CD4-positive, alpha-beta T cell treated with Interferon alpha-2 for 1 hour (primary cell): ENCODE measurements around the gene CHURC1.
"Not testable (repeated sequence)": the region's sequence is repeated elsewhere in the genome, so short reads cannot be mapped to it uniquely, and the experiment has no call there.

Experiments used
- DNase-seq, 2 donors: peaks; one replicate each; pipeline ENCODE4 v3.0.0-alpha.2; 2020 to 2022

CHURC1 gene

DNA sequence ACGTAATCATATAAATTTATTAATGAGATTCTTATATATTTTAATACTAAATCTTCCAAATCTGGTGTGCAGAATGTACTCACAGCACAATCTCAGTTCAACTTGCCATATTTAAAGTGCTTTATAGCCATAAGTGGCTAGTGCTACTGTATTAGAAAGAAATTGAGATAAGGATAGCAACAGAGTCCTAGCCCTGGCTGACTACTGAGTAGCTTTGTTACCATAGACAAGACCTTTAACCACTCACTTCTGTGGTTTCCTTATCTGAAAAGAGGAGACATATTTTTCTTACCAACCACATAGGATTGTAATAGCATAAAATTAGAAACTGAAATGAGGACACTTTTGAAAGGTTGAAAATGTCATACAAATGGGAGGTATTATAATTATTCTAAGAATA, 2.0 kb upstream of the CHURC1 start:
- no peak for DNase-seq

- DNase-seq: not testable (repeated sequence)
These were observed 778 bp upstream of the CHURC1 start for GRCh38 chr14:64913477-64913876.

- DNase-seq: no peak
These were observed 772 bp downstream of the CHURC1 start for GRCh38 chr14:64915029-64915424.

GRCh38 chr14:64915797-64916196, 1.5 kb downstream of the CHURC1 start:
- DNase-seq: peak in 1 of 2 donors; percentile 5

GRCh38 chr14:64918216-64918615, 4.0 kb downstream of the CHURC1 start:
- DNase-seq: no peak

- DNase-seq: no peak
These were observed 5.0 kb downstream of the CHURC1 start for GRCh38 chr14:64919215-64919614.

DNA sequence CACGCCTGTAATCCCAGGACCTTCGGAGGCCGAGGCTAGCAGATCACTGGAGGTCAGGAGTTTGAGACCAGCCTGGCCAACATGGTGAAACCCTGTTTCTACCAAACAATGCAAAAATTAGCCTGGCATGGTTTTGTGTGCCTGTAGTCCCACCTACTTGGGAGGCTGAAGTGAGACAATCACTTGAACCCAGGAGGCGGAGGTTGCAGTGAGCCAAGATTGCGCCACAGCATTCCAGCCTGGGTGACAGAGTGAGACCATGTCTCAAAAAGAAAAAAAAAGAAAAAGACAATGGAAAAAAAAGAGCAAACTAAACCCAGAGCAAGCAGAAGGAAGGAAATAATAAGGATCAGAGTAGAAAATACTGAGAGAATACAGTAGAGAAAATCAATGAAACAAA, 5.4 kb downstream of the CHURC1 start:
- DNase-seq: no peak

GRCh38 chr14:64920465-64920864, 6.2 kb downstream of the CHURC1 start:
- DNase-seq: no peak

DNA sequence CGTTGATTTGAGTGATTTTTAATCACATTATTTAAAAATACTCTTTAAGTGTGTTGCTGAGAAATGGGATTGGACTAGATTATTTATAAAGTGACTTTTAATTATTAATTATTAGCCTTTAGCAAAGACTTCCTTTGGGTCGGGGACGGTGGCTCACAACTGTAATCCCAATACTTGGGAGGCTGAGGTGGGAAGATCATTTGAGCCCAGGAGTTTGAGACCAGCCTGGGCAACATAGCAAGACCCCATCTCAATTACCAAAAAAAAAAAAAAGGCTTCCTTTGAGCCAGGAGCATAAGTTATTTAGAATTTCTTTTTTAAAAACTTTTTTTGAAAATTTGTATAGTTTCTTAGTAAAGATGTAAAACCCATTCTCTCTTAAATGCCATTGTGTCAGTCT, 8.8 kb downstream of the CHURC1 start:
- no peak for DNase-seq

GRCh38 chr14:64926398-64926995, 12.2 kb downstream of the CHURC1 start:
- no peak for DNase-seq

- DNase-seq: no peak
These were observed 12.8 kb downstream of the CHURC1 start for GRCh38 chr14:64927031-64927430.

DNA sequence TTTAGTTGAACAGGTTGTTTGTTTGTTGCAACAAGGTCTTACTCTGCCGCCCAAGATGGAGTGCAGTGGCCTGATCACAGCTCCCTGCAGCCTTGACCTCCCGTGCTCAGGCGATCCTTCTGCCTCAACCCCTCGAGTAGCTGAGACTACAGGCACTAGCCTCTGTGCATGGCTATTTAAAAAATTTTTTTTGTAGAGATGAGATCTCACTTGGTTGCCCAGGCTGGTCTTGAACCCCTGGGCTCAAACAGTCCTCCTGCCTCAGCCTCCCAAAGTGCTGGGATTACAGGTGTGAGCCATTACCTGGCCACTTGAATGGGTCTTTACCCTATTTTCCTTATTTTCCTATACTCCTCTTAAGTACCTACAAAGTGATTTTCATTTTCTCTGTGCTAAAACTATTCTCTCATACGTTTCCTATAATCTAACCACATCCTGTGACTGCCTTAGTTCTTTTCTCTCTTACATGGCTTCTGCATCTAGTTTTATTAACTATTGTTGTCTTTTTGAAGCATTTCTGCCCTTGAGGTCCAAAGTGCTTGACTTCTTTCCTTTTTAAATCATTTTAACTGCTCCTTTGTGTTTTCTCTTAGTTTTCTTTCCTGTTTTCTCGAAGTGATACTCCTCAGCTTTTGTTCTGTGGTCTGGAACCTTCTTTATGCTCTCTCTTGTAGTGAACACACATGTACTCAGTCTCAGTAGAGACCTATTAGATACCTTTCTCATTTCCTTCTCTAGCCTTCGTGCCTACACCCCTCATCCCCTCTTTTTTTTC, 14.2 kb downstream of the CHURC1 start:
- DNase-seq: peak in 1 of 2 donors; percentile 54

GRCh38 chr14:64929014-64929359, 14.7 kb downstream of the CHURC1 start:
- DNase-seq: no peak

GRCh38 chr14:64930085-64930843, 16.0 kb downstream of the CHURC1 start:
- no peak for DNase-seq

GRCh38 chr14:64931123-64931522, 16.9 kb downstream of the CHURC1 start:
- DNase-seq: no peak

DNA sequence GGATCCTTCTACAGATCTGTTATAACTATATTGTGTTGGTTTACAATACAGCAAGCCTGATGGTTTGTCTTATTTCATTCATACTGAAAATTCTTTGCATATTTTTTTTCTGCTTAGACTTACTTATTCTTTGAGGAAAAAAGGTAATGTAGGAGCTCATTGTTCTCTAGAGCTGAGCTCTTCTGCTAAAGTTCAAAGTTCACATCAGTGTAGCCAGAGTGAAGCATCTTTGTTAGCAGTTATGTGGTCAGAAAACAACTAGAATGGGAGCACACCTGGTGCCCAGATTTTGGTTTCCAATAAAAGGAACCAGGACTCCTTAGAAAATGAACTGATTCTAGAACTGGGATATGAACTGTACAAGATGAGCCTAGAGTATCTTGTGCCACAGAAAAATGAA, 18.0 kb downstream of the CHURC1 start:
- no peak for DNase-seq

DNA sequence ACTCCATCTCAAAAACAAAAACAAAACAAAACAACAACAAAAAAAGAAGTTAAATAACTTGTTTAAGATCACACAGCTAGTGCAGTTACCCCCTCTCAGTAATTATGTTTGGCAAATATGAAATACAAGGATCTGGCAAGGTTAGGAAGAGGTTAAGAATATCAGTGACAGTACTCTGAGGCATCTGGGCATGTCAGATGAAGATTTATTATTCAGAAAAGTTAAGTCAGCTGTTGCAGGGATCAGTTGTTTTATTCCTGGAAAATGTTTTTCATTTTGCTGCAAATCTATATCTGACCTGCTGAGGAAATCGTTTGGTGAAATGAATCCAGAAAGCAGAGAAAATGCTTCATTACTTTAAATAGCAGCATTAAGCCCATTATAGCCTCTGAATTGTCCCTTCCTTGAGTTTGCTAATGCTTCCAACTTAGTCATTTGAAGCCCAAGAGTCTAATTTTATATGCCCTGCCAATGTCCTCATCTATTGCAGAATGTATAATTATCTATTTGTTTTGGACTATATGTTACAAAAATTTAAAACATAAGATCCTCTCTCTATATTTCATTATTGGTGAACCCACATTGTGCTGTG, 20.2 kb downstream of the CHURC1 start:
- DNase-seq: no peak

- peak in 1 of 2 donors; percentile 24 for DNase-seq
These were observed 21.3 kb downstream of the CHURC1 start for GRCh38 chr14:64935508-64935907.

DNA sequence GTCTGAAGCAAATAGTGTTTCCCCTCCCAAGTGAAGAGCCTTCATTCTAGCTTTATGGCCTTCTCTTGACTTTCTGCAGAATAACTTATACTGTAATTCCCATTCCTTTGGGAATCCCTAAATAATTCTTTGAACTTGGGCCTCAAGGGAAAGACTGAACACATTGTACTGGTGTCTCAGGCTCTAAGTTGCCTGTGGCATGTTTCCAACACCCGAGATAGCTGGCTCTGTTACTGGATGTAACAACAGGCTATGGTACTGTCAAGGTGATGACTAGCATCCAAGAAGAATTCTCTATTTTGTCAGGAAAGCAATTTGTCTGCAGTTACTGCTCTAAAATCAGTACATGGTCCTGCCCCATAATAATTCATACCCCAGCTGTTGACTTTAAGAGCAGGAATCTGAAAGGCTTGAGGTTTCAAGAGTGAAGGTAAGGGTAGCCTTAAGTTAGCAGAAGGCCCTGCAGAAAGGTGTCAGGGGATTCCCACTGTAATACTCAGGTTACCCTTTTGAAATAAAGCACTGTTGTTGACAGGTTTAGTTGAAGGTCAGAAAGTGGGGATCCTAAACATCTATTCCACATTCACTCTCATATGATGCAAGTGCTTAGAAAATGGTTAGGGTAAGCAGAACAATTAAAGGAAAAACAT, 23.0 kb downstream of the CHURC1 start:
- no peak for DNase-seq

DNA sequence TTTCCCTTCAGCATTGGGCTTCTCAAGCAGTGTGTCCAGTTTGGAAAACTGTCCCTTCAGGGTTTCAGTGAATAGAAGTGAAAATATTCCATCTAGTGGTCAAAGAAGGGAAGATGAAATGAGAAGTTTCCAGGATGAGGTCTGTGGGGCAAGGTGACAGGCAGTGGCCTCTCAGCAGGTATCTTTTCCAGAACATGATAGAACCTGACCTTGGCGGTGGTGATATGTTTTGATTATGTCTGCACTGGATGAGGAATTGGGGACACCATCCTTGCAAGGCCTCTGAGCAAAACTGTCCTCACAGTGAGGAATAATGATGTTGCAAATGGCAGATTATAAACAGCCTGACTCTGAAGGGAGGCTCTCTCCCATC, 23.6 kb downstream of the CHURC1 start:
- no peak for DNase-seq

- DNase-seq: no peak
These were observed 24.9 kb downstream of the CHURC1 start for GRCh38 chr14:64938972-64939816.

DNA sequence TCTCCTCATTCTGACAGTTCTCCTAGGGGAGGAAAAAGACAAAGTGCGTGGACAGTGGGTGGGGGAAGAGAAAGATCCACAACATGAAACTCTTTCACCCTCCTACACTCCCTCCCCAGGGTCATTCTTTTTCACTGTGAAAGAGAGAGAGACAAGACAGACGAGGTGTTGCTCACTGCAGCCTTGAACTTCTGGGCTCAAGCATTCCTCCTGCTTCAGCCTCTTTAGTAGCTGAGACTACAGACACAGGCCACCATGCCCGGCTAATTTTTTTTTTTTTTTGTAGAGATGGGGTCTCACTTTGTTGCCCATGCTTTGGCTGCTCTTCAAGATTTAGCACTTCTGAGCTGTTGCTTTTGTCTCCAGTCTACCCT, 25.5 kb downstream of the CHURC1 start:
- no peak for DNase-seq
